DOHH2 (cell line): Measurements from ENCODE around the gene TMEM167A.

Source experiments
- EZH2phosphoT487 ChIP-seq: fragments of 200-600 bp; sonication (generic); IDR thresholded peaks from 2 replicates; pipeline ENCODE4 v1.6.1; 2017; ENCODE audit warnings: borderline replicate concordance, mild to moderate bottlenecking, antibody characterized with exemption, low read length, moderate library complexity, mixed read lengths
- TF ChIP-seq, protein P1 (sequence below): fragments of 200-600 bp; sonication (generic); IDR thresholded peaks from one replicate; pipeline ENCODE4 v1.5.1; 2014; ENCODE audit warnings: antibody characterized with exemption, mild to moderate bottlenecking, low read depth, low read length; ENCODE audit not compliant: poor library complexity, severe bottlenecking

DNA sequence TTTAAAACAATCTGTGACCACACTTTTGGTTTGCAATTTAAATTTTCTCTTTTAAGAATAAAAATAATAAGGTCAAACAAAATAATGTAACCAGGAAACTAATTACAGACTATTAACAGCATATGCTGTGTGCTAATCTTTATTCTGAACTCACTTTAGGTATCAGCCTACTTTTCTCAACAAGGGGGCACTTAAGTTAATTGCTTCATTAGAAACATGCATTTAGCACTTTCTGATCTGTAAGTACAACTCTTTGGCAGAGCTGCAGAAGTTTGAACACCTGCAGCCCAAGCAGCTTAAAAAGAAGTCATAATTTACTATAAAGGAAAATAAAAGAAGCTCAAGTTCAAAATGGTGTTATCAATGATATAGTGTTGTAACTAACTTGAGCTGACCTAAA, 21.8 kb upstream of the TMEM167A start:
- TF ChIP-seq, protein P1, sequence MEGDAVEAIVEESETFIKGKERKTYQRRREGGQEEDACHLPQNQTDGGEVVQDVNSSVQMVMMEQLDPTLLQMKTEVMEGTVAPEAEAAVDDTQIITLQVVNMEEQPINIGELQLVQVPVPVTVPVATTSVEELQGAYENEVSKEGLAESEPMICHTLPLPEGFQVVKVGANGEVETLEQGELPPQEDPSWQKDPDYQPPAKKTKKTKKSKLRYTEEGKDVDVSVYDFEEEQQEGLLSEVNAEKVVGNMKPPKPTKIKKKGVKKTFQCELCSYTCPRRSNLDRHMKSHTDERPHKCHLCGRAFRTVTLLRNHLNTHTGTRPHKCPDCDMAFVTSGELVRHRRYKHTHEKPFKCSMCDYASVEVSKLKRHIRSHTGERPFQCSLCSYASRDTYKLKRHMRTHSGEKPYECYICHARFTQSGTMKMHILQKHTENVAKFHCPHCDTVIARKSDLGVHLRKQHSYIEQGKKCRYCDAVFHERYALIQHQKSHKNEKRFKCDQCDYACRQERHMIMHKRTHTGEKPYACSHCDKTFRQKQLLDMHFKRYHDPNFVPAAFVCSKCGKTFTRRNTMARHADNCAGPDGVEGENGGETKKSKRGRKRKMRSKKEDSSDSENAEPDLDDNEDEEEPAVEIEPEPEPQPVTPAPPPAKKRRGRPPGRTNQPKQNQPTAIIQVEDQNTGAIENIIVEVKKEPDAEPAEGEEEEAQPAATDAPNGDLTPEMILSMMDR, result no peak
- no peak for TF ChIP-seq EZH2phosphoT487
